GM06990 (cell line): ENCODE measurements around the gene CHGA.

Experiments
- DNase-seq: peaks from one replicate; pipeline ENCODE4 v3.0.0-alpha.2; 2011; ENCODE audit not compliant: insufficient read length; ENCODE audit errors: extremely low read depth
- H3K27me3 ChIP-seq: replicated peaks from 2 replicates; pipeline ENCODE4 v1.6.0; 2011; ENCODE audit warnings: low read length; ENCODE audit not compliant: control insufficient read depth, insufficient read depth
- H3K36me3 ChIP-seq: 2 replicates; pipeline ENCODE4 v1.5.1; 2011; ENCODE audit warnings: low read length; ENCODE audit not compliant: control insufficient read depth, insufficient read depth
- H3K4me3 ChIP-seq: replicated peaks from 2 replicates; pipeline ENCODE4 v1.5.1; 2011; ENCODE audit warnings: low read depth, mild to moderate bottlenecking, control low read depth, low read length
- TF ChIP-seq, protein P1 (sequence below): IDR thresholded peaks from 2 replicates; pipeline ENCODE4 v1.5.1; 2011; ENCODE audit warnings: low read length, control low read depth, mild to moderate bottlenecking, inconsistent platforms; ENCODE audit not compliant: insufficient read depth, poor library complexity, severe bottlenecking

CHGA gene

DNA sequence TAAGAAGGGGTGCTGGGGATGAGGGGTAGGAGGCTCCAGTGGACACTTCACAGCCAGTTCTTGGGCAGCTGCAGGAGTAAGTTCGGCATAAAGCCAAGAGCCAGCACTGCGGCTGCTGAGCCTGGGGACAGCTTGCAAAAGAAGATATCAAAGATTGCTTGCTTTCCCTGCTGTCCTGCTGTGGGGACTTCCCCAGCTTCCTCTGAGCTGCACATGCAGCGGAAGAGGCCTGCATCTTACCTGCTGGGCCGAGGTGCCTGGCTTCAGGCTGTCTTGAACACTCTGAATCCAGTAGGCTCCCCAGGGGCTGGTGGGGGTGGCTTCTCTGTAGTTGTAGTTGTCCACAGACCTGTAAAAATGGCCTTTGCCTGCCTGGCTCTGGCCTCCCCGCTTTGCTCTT lies 1.3 kb downstream of the CHGA start:
- no peak overlapping the region for H3K4me3 ChIP-seq
- H3K36me3 ChIP-seq, result no peaks in the 10 kb centered on the region
- DNase-seq, result no peak
- TF ChIP-seq, protein P1, sequence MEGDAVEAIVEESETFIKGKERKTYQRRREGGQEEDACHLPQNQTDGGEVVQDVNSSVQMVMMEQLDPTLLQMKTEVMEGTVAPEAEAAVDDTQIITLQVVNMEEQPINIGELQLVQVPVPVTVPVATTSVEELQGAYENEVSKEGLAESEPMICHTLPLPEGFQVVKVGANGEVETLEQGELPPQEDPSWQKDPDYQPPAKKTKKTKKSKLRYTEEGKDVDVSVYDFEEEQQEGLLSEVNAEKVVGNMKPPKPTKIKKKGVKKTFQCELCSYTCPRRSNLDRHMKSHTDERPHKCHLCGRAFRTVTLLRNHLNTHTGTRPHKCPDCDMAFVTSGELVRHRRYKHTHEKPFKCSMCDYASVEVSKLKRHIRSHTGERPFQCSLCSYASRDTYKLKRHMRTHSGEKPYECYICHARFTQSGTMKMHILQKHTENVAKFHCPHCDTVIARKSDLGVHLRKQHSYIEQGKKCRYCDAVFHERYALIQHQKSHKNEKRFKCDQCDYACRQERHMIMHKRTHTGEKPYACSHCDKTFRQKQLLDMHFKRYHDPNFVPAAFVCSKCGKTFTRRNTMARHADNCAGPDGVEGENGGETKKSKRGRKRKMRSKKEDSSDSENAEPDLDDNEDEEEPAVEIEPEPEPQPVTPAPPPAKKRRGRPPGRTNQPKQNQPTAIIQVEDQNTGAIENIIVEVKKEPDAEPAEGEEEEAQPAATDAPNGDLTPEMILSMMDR, result no peak
- no peaks in the 10 kb centered on the region for H3K27me3 ChIP-seq

DNA sequence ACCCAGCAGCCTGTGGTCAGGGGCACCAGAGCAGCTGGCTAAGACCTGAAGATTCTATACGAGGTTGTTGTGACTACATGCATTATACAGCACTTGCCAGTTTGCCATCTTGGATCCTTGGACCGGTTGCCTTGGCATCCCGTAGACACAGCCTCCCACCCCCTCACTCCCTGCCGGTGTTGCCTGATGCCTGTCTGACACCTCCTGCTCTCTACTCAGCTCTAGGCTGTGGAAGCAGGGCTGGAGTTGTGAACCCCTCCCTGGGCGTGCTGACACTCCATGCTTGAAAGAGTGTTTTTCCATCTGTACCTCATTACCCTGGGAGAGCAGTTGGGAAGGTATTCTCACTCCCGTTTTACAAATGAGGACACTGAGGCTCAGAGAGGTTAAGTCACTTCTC lies 2.5 kb downstream of the CHGA start:
- no peaks in the 10 kb centered on the region for H3K36me3 ChIP-seq
- no peak overlapping the region for H3K4me3 ChIP-seq
- DNase-seq, result no peak
- TF ChIP-seq, protein P1, result no peak
- H3K27me3 ChIP-seq, result no peaks in the 10 kb centered on the region

DNA sequence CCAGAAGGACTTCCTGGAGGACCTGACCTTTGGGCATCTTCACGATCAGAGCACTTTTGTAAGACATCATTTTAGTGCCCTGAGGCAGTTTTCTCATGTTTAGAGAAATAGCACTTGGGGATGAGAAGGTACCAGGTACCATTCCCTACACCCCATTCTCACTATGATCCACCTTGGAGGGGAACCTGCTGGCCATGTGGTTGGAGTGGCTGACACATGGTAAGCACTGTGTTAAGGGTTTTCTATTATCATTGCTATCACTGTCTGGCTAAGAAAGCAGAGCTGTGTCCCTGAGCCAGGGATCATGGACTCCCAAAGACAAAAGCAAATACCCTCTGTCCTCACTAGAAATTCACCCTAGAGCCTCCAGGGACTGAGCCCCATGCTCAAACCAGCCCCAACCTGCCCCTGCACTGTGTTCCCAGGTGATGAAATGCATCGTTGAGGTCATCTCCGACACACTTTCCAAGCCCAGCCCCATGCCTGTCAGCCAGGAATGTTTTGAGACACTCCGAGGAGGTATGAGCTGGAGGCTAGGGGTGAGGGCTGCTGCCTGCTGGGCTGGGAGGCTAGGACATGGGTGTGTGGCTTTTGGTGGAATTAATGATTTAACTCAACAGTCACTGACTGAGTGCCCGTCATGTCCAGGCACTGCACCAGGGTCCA lies 3.4 kb downstream of the CHGA start:
- TF ChIP-seq, protein P1, result no peak
- Histone ChIP-seq H3K36me3 (no peaks in the 10 kb centered on the region), H3K27me3 (no peaks in the 10 kb centered on the region), H3K4me3 (no peak overlapping the region)
- no peak for DNase-seq

DNA sequence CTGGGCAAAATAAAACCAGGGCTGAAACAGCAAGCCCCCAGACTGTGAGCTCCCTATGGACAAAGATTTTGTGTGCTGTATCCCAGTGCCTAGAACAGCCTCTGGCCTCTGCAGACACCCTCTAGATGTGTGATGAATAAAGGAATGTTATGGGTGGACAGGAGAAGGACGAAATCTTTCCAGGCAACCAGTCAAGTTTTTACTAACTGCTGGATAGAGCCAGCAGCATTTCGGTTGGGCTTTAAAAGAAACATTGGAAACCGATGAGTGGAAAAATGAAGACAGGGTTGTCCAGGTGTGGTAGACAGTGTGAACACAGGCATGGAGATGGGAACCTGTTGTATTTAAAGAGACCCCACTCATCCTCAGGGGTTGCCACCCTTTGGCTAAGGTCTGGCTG lies 4.0 kb downstream of the CHGA start:
- TF ChIP-seq, protein P1, result no peak
- DNase-seq, result no peak
- Histone ChIP-seq H3K36me3 (no peaks in the 10 kb centered on the region), H3K27me3 (no peaks in the 10 kb centered on the region), H3K4me3 (no peak overlapping the region)

DNA sequence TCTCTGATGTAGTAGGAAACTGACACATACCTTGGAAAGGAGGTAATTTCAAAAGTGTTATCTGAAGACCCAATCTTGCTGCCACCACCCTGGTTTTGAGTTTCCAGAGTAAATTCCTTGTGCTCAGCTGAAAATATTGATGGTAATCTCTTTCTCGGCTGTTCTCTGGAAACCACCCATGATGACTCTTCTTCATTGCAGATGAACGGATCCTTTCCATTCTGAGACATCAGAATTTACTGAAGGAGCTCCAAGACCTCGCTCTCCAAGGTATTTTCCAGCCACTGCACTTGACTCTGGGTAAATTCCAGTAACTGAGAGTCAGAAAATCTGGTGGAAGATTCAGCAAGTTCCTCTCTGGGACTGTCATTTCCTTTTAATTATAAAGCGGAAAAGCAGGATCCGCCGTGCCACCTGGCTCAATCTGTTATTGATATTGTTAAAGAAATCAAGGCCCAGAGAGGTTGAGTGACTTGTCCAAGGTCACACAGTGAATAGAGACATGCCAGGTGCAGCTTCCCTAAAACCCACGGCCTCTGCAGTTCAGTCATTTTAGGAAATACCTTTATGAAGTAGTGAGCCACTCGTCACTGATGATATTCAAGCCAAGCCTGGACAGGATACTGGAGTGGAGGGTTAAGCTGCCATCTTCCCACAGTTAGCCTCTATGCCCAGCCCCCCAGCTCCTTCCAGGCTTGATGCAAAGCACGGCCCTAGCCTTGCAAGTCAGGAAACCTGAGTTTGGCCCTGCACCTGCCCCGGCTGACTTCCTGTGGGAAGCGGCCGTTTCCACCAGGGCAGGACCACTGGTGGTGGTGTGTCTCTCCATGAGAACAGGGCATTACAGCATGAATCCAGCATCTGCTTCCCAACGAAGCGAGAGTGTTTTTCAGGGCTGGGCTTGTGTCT lies 4.7 kb downstream of the CHGA start:
- Histone ChIP-seq H3K36me3 (no peaks in the 10 kb centered on the region), H3K27me3 (no peaks in the 10 kb centered on the region), H3K4me3 (no peak overlapping the region)
- TF ChIP-seq, protein P1, result no peak
- DNase-seq, result no peak
